C4-2B (cell line): Measurements from ENCODE around the gene HAX1.

Source experiments
- CTCF ChIP-seq: fragments of 450-650 bp; conservative IDR thresholded peaks from 2 replicates; pipeline ENCODE4 v1.5.1; 2017; ENCODE audit warnings: mild to moderate bottlenecking
- ZFX ChIP-seq: fragments of 450-650 bp; IDR thresholded peaks from 2 replicates; pipeline ENCODE4 v1.6.1; 2017

- TF ChIP-seq CTCF (no peak), ZFX (no peak)
Measured at GRCh38 chr1:154260127-154260526, 12.3 kb upstream of the HAX1 start.
